ENCODE results near the gene FNDC7. TPM values are rescaled to one million over a fixed set of nuclear protein-coding genes. Genes with fewer than 3 reads are reported as not detected.

The FNDC7 gene
- total and polyA plus RNA-seq, 9 of the 15 experiments (the other 6 are each of a cell fraction or from before 2014, with no cell fraction given) = not detected

DNA sequence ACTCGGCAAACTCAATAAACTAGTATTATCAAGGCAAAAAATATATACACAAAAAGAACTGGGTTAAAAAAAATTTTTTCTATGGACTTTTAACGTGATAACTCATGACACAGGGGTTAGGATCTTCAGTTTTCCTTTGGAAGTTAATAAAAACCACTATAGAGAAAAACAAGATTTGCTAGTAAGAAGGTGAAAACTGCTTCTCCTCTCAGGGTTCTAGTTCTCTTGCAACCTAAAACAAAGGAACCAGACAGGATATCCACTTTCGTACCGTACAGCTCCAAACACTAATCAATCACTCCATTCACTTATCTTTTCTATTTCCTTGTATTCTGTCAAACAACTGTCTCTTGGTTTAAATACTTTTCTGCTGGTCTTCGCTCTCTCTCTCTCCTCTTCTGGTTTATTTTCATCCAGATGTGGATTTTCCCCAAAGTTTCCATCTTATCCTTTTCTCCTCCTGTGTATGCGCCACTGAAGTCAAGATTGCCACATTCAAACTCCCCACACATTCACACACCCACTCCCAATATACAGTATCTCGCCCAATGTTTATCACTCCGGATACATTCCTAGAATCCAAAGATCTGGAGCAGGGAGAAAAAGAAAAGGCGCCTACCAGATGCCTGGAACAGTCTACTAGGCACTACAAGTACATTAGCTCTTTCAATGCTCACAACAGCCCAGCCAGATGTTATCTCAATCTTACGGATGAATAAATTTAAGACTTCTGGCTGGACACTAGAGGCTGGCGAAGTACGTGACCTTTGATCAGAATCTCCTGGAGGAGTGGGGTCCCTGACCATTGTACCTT, 21.4 kb upstream of the FNDC7 start (continued):
- no peak for TF ChIP-seq ZNF224 (CRISPR knock-in tag; IDR thresholded peaks at IDR 0.05)
- no peak for TF ChIP-seq GABPB2 (CRISPR knock-in tag; conservative IDR thresholded peaks at IDR 0.05)
- peak; percentile 86 for TF ChIP-seq GATA2 (CRISPR knock-in tag; IDR thresholded peaks at IDR 0.05)
- no peak for TF ChIP-seq TCF7L2 (IDR thresholded peaks at IDR 0.05; ENCODE audit: low read depth, low read length)
- no peak for TF ChIP-seq SNIP1 (IDR thresholded peaks at IDR 0.05; ENCODE audit: low read depth)
- TF ChIP-seq EHMT2 (IDR thresholded peaks at IDR 0.05) = no peak
- no peak for TF ChIP-seq CTBP1 (IDR thresholded peaks at IDR 0.05; ENCODE audit: borderline replicate concordance)
- TF ChIP-seq, protein P1, sequence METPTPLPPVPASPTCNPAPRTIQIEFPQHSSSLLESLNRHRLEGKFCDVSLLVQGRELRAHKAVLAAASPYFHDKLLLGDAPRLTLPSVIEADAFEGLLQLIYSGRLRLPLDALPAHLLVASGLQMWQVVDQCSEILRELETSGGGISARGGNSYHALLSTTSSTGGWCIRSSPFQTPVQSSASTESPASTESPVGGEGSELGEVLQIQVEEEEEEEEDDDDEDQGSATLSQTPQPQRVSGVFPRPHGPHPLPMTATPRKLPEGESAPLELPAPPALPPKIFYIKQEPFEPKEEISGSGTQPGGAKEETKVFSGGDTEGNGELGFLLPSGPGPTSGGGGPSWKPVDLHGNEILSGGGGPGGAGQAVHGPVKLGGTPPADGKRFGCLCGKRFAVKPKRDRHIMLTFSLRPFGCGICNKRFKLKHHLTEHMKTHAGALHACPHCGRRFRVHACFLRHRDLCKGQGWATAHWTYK (CRISPR knock-in tag; IDR thresholded peaks at IDR 0.05) = no peak
- peak; percentile 78 for TF ChIP-seq DPF2 (IDR thresholded peaks at IDR 0.05)
- TF ChIP-seq HIVEP1 (CRISPR knock-in tag; IDR thresholded peaks at IDR 0.05) = no peak
- TF ChIP-seq TSC22D4 (tag; IDR thresholded peaks at IDR 0.05) = no peak
- no peak for TF ChIP-seq ZNF717 (CRISPR knock-in tag; IDR thresholded peaks at IDR 0.05)
- peak; percentile 32; the same call in 1 of the 2 replicates for TF ChIP-seq FOSL1 (tag; conservative IDR thresholded peaks at IDR 0.05)
- TF ChIP-seq, protein P2, sequence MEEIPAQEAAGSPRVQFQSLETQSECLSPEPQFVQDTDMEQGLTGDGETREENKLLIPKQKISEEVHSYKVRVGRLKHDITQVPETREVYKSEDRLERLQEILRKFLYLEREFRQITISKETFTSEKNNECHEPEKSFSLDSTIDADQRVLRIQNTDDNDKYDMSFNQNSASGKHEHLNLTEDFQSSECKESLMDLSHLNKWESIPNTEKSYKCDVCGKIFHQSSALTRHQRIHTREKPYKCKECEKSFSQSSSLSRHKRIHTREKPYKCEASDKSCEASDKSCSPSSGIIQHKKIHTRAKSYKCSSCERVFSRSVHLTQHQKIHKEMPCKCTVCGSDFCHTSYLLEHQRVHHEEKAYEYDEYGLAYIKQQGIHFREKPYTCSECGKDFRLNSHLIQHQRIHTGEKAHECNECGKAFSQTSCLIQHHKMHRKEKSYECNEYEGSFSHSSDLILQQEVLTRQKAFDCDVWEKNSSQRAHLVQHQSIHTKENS (CRISPR knock-in tag; IDR thresholded peaks at IDR 0.05) = no peak
- TF ChIP-seq POLR2AphosphoS5 (IDR thresholded peaks at IDR 0.05; ENCODE audit: control insufficient read depth, insufficient read depth, low read depth, low read length) = no peak
- TF ChIP-seq SMAD2 (IDR thresholded peaks at IDR 0.05; ENCODE audit: low read depth, low read length) = no peak
- TF ChIP-seq, protein P3, sequence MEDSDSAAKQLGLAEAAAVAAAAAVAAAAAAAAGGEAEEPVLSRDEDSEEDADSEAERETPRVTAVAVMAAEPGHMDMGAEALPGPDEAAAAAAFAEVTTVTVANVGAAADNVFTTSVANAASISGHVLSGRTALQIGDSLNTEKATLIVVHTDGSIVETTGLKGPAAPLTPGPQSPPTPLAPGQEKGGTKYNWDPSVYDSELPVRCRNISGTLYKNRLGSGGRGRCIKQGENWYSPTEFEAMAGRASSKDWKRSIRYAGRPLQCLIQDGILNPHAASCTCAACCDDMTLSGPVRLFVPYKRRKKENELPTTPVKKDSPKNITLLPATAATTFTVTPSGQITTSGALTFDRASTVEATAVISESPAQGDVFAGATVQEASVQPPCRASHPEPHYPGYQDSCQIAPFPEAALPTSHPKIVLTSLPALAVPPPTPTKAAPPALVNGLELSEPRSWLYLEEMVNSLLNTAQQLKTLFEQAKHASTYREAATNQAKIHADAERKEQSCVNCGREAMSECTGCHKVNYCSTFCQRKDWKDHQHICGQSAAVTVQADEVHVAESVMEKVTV (CRISPR knock-in tag; IDR thresholded peaks at IDR 0.05) = no peak
- TF ChIP-seq HDAC1 (IDR thresholded peaks at IDR 0.05) = no peak; a peak in 1 of 4 replicates
